IMR-90 (cell line): ENCODE data around the gene DPYSL5. TPM values are rescaled to one million over a fixed set of nuclear protein-coding genes. Genes with fewer than 3 reads are reported as not detected.

Source experiments
- ATAC-seq: fragments of 200-7000 bp; cut with Tn5 transposase; 2 replicates; pipeline ENCODE4 v1.9.1; 2020; ENCODE audit warnings: low read depth, mild to moderate bottlenecking, moderate library complexity
- BruUV-seq: library from RNA; stranded (reverse); fragments of 400-500 nt; replicated peaks from 2 replicates; lab custom pipeline; 2021; lab: Mats Ljungman, UMichigan
- CTCF ChIA-PET: fragments of 300-600 bp; formaldehyde crosslinking; extraction: SDS; loops from one replicate; lab custom pipeline; 2021; ENCODE audit warnings: antibody characterized with exemption; lab: Yijun Ruan, JAX
- POLR2A ChIA-PET: fragments of 300-600 bp; sonication (Branson Sonifier 250); formaldehyde crosslinking; loops from one replicate; lab custom pipeline; 2022; ENCODE audit warnings: antibody characterized with exemption; ENCODE audit not compliant: unreplicated experiment; lab: Charles Lee
- DNase-seq: peaks from one replicate; pipeline ENCODE4 v3.0.0; 2013
- H2AFZ ChIP-seq: replicated peaks from 2 replicates; pipeline ENCODE3; 2013; ENCODE audit warnings: low read length, mild to moderate bottlenecking; ENCODE audit not compliant: poor library complexity
- H2AK5ac ChIP-seq: 2 replicates; pipeline ENCODE4 v1.6.1; 2013; ENCODE audit warnings: low read depth, low read length, inconsistent platforms
- H2AK9ac ChIP-seq: replicated peaks from 2 replicates; pipeline ENCODE3; 2013; ENCODE audit warnings: mild to moderate bottlenecking, low read depth, low read length, moderate library complexity; ENCODE audit not compliant: poor library complexity
- H2BK120ac ChIP-seq: 2 replicates; pipeline ENCODE4 v1.6.1; 2013; ENCODE audit warnings: low read depth, low read length, inconsistent platforms
- H2BK15ac ChIP-seq: 3 replicates; pipeline ENCODE4 v1.6.1; 2013; ENCODE audit warnings: low read depth, low read length, inconsistent platforms
- H2BK20ac ChIP-seq: 2 replicates; pipeline ENCODE4 v1.6.1; 2013; ENCODE audit warnings: low read depth, mild to moderate bottlenecking, inconsistent platforms, low read length, moderate library complexity
- H2BK5ac ChIP-seq: 2 replicates; pipeline ENCODE4 v1.6.1; 2013; ENCODE audit warnings: mild to moderate bottlenecking, low read depth, low read length, inconsistent platforms; ENCODE audit not compliant: poor library complexity, severe bottlenecking
- H3K14ac ChIP-seq: replicated peaks from 2 replicates; pipeline ENCODE4 v1.6.1; 2013; ENCODE audit warnings: low read depth, low read length, inconsistent platforms
- H3K18ac ChIP-seq: 2 replicates; pipeline ENCODE4 v1.6.1; 2013; ENCODE audit warnings: low read depth, low read length, control low read depth
- H3K23ac ChIP-seq: 2 replicates; pipeline ENCODE4 v1.6.1; 2013; ENCODE audit warnings: low read depth, low read length, inconsistent platforms
- H3K27ac ChIP-seq: 2 replicates; pipeline ENCODE4 v1.5.1; 2013; ENCODE audit warnings: mild to moderate bottlenecking, control low read depth, low read length; ENCODE audit not compliant: insufficient read depth
- H3K27me3 ChIP-seq: 2 replicates; pipeline ENCODE4 v1.6.1; 2013; ENCODE audit warnings: low read length; ENCODE audit not compliant: control insufficient read depth, insufficient read depth
- H3K36me3 ChIP-seq: 2 replicates; pipeline ENCODE4 v1.6.1; 2013; ENCODE audit warnings: low read length, mixed read lengths; ENCODE audit not compliant: control insufficient read depth, insufficient read depth
- H3K4ac ChIP-seq: 2 replicates; pipeline ENCODE4 v1.6.1; 2013; ENCODE audit warnings: low read depth, low read length, inconsistent platforms
- H3K4me1 ChIP-seq: 2 replicates; pipeline ENCODE4 v1.6.1; 2013; ENCODE audit warnings: low read length, mixed read lengths; ENCODE audit not compliant: control insufficient read depth, insufficient read depth
- H3K4me2 ChIP-seq: 2 replicates; pipeline ENCODE4 v1.6.1; 2013; ENCODE audit warnings: low read depth, mild to moderate bottlenecking, control low read depth, low read length, moderate library complexity
- H3K4me3 ChIP-seq: 2 replicates; pipeline ENCODE4 v1.5.1; 2013; ENCODE audit warnings: low read depth, mild to moderate bottlenecking, control low read depth, low read length, moderate library complexity; ENCODE audit not compliant: insufficient read depth
- H3K56ac ChIP-seq: 2 replicates; pipeline ENCODE4 v1.6.1; 2013; ENCODE audit warnings: low read length, inconsistent platforms; ENCODE audit not compliant: insufficient read depth; ENCODE audit errors: extremely low read depth
- H3K79me1 ChIP-seq, 2 experiments: 2 replicates each; pipeline ENCODE4 v1.6.1; 2013; ENCODE audit warnings: low read length in 2 of 2, inconsistent platforms in 1 of 2, low read depth in 1 of 2
- H3K9ac ChIP-seq: 2 replicates; pipeline ENCODE4 v1.6.1; 2013; ENCODE audit warnings: low read depth, low read length, control low read depth
- H3K9me1 ChIP-seq: 2 replicates; pipeline ENCODE4 v1.6.1; 2013; ENCODE audit warnings: low read length, inconsistent platforms; ENCODE audit not compliant: insufficient read depth
- H3K9me3 ChIP-seq: 2 replicates; pipeline ENCODE4 v1.6.1; 2013; ENCODE audit warnings: low read length; ENCODE audit not compliant: control insufficient read depth, insufficient read depth
- H4K20me1 ChIP-seq: 2 replicates; pipeline ENCODE4 v1.6.1; 2013; ENCODE audit warnings: low read length, inconsistent platforms; ENCODE audit not compliant: insufficient read depth
- H4K5ac ChIP-seq: 2 replicates; pipeline ENCODE4 v1.6.1; 2013; ENCODE audit warnings: mild to moderate bottlenecking, low read depth, low read length, control low read depth
- H4K8ac ChIP-seq, 2 experiments: 2 replicates each; pipeline ENCODE4 v1.6.1; 2013; ENCODE audit warnings: low read depth in 2 of 2, low read length in 2 of 2, control low read depth in 1 of 2, inconsistent platforms in 1 of 2
- H4K91ac ChIP-seq: 2 replicates; pipeline ENCODE4 v1.6.1; 2013; ENCODE audit warnings: low read depth, low read length, inconsistent platforms; ENCODE audit not compliant: insufficient read depth
- BHLHE40 ChIP-seq: fragments of 150-350 bp; IDR thresholded peaks from 2 replicates; pipeline ENCODE4 v1.6.1; 2016; ENCODE audit warnings: mild to moderate bottlenecking, low read depth, low read length
- MAFK ChIP-seq: IDR thresholded peaks from 2 replicates; pipeline ENCODE4 v1.6.1; 2012; ENCODE audit warnings: low read depth, low read length, improper control_type of control experiment
- NFE2L2 ChIP-seq: fragments of 150-350 bp; IDR thresholded peaks from 2 replicates; pipeline ENCODE4 v1.6.1; 2016; ENCODE audit warnings: low read depth, mild to moderate bottlenecking, low read length
- POLR2A ChIP-seq: IDR thresholded peaks from 2 replicates; pipeline ENCODE4 v1.6.1; 2012; ENCODE audit warnings: mild to moderate bottlenecking, low read depth, low read length
- RCOR1 ChIP-seq: IDR thresholded peaks from 2 replicates; pipeline ENCODE4 v1.6.1; 2012; ENCODE audit warnings: mild to moderate bottlenecking, low read length, improper control_type of control experiment; ENCODE audit not compliant: insufficient replicate concordance
- RFX5 ChIP-seq: IDR thresholded peaks from 2 replicates; pipeline ENCODE4 v1.8.0; 2012; ENCODE audit warnings: low read depth, mild to moderate bottlenecking, low read length, moderate library complexity
- WGBS, 2 experiments: methylation state at CpG; one replicate each; pipeline versions ENCODE4 v1.1.5 to v1.1.7; 2013; ENCODE audit warnings: missing lambda C conversion rate in 2 of 2; ENCODE audit not compliant: insufficient read length in 1 of 2; ENCODE audit errors: extremely low coverage in 2 of 2; 5-methylcytosine and 5-hydroxymethylcytosine counted together
- dilution Hi-C: fragments of 300-500 bp; cut with HindIII; formaldehyde crosslinking; loops from one replicate; pipeline ENCODE4 v1.14.3; 2018; ENCODE audit warnings: low sequenced_read_pairs; ENCODE audit not compliant: unreplicated experiment
- in situ Hi-C: fragments of 300-500 bp; cut with MboI; formaldehyde crosslinking; loops from 3 replicates; pipeline ENCODE4 v1.14.3; 2019; ENCODE audit warnings: low sequenced_read_pairs, inconsistent platforms, mixed read lengths
- intact Hi-C: fragments of 100-400 bp; cut with micrococcal nuclease; formaldehyde crosslinking; loops from 2 replicates; pipeline ENCODE4 v1.10.0; 2022
- polyA plus RNA-seq, 3 experiments: library from polyadenylated mRNA; depleted of rRNA; stranded (reverse); fragments of >200 nt; gene quantifications; 2 replicates each; pipeline ENCODE4 v1.2.3, GENCODE V29; 2012; ENCODE audit warnings: low replicate concordance in 1 of 3
- total RNA-seq: library from RNA; depleted of rRNA; stranded (reverse); fragments of >200 nt; gene quantifications from 2 replicates; pipeline ENCODE4 v1.2.3, GENCODE V29; 2012
- TF ChIP-seq, protein P1 (sequence below): conservative IDR thresholded peaks from 2 replicates; pipeline ENCODE4 v1.5.1; 2012; ENCODE audit warnings: mild to moderate bottlenecking, low read depth, low read length, improper control_type of control experiment

DPYSL5 gene
- total and polyA plus RNA-seq, 2 of the 4 experiments (the other 2 are of a cell fraction), result not detected

- H2AK5ac ChIP-seq, result no peak overlapping the region
- no peaks in the 10 kb centered on the region for H3K9me1 ChIP-seq
- no peak overlapping the region for H3K18ac ChIP-seq
- H3K4ac ChIP-seq, result no peak overlapping the region
- WGBS, 2 experiments, result 37% methylated on average over 2 of the region's 4 CpGs; no CpG with 5 or more reads in 1 of the 2 experiments
- H4K8ac ChIP-seq, result no peak overlapping the region
- H3K9me3 ChIP-seq, result no peaks in the 10 kb centered on the region
- no peak overlapping the region for H2BK20ac ChIP-seq
- no peak overlapping the region for H4K5ac ChIP-seq
- peaks cover under 1% of the 10 kb centered on the region; the same call in 1 of the 2 replicates for H3K4me1 ChIP-seq
- no peaks in the 10 kb centered on the region for H3K79me1 ChIP-seq
- no peak overlapping the region for H3K14ac ChIP-seq
- dilution Hi-C loops, result no loop called here
- no peak overlapping the region for H3K27ac ChIP-seq
- H3K9ac ChIP-seq, result no peak overlapping the region
- no peak overlapping the region for H2BK5ac ChIP-seq
- in situ Hi-C loops, result no loop called here
- ATAC-seq (no peak), DNase-seq (no peak)
- H3K27me3 ChIP-seq, result peaks cover 57% of the 10 kb centered on the region
- H3K4me3 ChIP-seq, result no peak overlapping the region
- no peak overlapping the region for H4K91ac ChIP-seq
- H2AK9ac ChIP-seq, result no peak overlapping the region
- intact Hi-C loops, result no loop called here
- H2BK15ac ChIP-seq, result no peak overlapping the region
- ChIA-PET CTCF (interaction anchor here (1.3 kb wide), 1 partner anchor 10 kb away, joined by 4 read pairs; no protein-coding TSS in a partner anchor), POLR2A (no interaction called here)
- H3K4me2 ChIP-seq, result no peak overlapping the region
- TF ChIP-seq NFE2L2, result no peak
- no peak for TF ChIP-seq RCOR1
- TF ChIP-seq MAFK, result no peak
- TF ChIP-seq, protein P1, sequence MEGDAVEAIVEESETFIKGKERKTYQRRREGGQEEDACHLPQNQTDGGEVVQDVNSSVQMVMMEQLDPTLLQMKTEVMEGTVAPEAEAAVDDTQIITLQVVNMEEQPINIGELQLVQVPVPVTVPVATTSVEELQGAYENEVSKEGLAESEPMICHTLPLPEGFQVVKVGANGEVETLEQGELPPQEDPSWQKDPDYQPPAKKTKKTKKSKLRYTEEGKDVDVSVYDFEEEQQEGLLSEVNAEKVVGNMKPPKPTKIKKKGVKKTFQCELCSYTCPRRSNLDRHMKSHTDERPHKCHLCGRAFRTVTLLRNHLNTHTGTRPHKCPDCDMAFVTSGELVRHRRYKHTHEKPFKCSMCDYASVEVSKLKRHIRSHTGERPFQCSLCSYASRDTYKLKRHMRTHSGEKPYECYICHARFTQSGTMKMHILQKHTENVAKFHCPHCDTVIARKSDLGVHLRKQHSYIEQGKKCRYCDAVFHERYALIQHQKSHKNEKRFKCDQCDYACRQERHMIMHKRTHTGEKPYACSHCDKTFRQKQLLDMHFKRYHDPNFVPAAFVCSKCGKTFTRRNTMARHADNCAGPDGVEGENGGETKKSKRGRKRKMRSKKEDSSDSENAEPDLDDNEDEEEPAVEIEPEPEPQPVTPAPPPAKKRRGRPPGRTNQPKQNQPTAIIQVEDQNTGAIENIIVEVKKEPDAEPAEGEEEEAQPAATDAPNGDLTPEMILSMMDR, result no peak
- no peak for TF ChIP-seq POLR2A
- TF ChIP-seq RFX5, result no peak
- TF ChIP-seq BHLHE40, result no peak
- H3K36me3 ChIP-seq, result no peaks in the 10 kb centered on the region
- no peak overlapping the region for H2AFZ ChIP-seq
- H3K23ac ChIP-seq, result no peak overlapping the region
- no peak overlapping the region for H3K56ac ChIP-seq
- no peak overlapping the region for H2BK120ac ChIP-seq
- H4K20me1 ChIP-seq, result no peaks in the 10 kb centered on the region
- BruUV-seq, result no TSS peak
These were observed 104.4 kb downstream of the DPYSL5 start for GRCh38 chr2:26952374-26952773.
